GM23338 (cell line): ENCODE measurements around the gene TEX51. TPM values are rescaled to one million over a fixed set of nuclear protein-coding genes. Genes with fewer than 3 reads are reported as not detected.

Source experiments
- ATAC-seq: fragments of 200-7000 bp; cut with Tn5 transposase; 3 replicates; pipeline ENCODE4 v1.9.1; 2020
- DNase-seq: peaks from one replicate; pipeline ENCODE4 v3.0.0-alpha.2; 2015; ENCODE audit warnings: low spot score
- H2AFZ ChIP-seq: fragments of 200-600 bp; sonication (generic); 2 replicates; pipeline ENCODE4 v1.8.0; 2016; ENCODE audit warnings: antibody characterized with exemption, mild to moderate bottlenecking, moderate library complexity
- H3F3A ChIP-seq: fragments of 200-600 bp; sonication (generic); replicated peaks from 2 replicates; pipeline ENCODE4 v1.8.0; 2017; ENCODE audit warnings: antibody characterized with exemption, mixed run types, low read depth
- H3K27ac ChIP-seq: fragments of 200-600 bp; sonication (generic); 2 replicates; pipeline ENCODE4 v1.6.1; 2016; ENCODE audit warnings: low read depth
- H3K27me3 ChIP-seq: fragments of 200-600 bp; sonication (generic); 2 replicates; pipeline ENCODE4 v1.8.0; 2016; ENCODE audit warnings: mild to moderate bottlenecking, mixed run types, moderate library complexity; ENCODE audit not compliant: insufficient read depth
- H3K36me3 ChIP-seq: fragments of 200-600 bp; sonication (generic); 2 replicates; pipeline ENCODE4 v1.8.0; 2016; ENCODE audit warnings: mild to moderate bottlenecking; ENCODE audit not compliant: insufficient read depth
- H3K4me1 ChIP-seq: fragments of 200-600 bp; sonication (generic); 2 replicates; pipeline ENCODE4 v1.8.0; 2016; ENCODE audit warnings: mild to moderate bottlenecking, moderate library complexity; ENCODE audit not compliant: insufficient read depth
- H3K4me2 ChIP-seq: fragments of 200-600 bp; sonication (generic); 2 replicates; pipeline ENCODE4 v1.7.1; 2017; ENCODE audit warnings: mixed run types
- H3K4me3 ChIP-seq: fragments of 200-600 bp; sonication (generic); 2 replicates; pipeline ENCODE4 v1.6.1; 2016; ENCODE audit warnings: mixed run types
- H3K79me2 ChIP-seq: fragments of 200-600 bp; sonication (generic); replicated peaks from 2 replicates; pipeline ENCODE4 v1.8.0; 2017; ENCODE audit warnings: mild to moderate bottlenecking; ENCODE audit not compliant: insufficient read depth
- H3K9me2 ChIP-seq: fragments of 200-600 bp; sonication (generic); 2 replicates; pipeline ENCODE4 v1.8.0; 2017; ENCODE audit not compliant: insufficient read depth
- H4K20me1 ChIP-seq: fragments of 200-600 bp; sonication (generic); replicated peaks from 2 replicates; pipeline ENCODE4 v1.8.0; 2017; ENCODE audit warnings: mild to moderate bottlenecking; ENCODE audit not compliant: insufficient read depth
- H3K27ac Mint-ChIP-seq: 2 replicates; pipeline ENCODE4 v1.8.0; 2020; ENCODE audit warnings: inconsistent platforms, mild to moderate bottlenecking, moderate library complexity, mixed read lengths
- H3K27me3 Mint-ChIP-seq: 3 replicates; pipeline ENCODE4 v1.8.0; 2022; ENCODE audit warnings: low read depth, mild to moderate bottlenecking, moderate library complexity, mixed read lengths, inconsistent platforms; ENCODE audit not compliant: insufficient read depth, poor library complexity
- H3K36me3 Mint-ChIP-seq: 3 replicates; pipeline ENCODE4 v1.8.0; 2021; ENCODE audit warnings: low read depth, mild to moderate bottlenecking, inconsistent platforms, moderate library complexity, mixed read lengths
- H3K4me1 Mint-ChIP-seq: 3 replicates; pipeline ENCODE4 v1.8.0; 2020; ENCODE audit warnings: mild to moderate bottlenecking, inconsistent platforms, mixed read lengths
- H3K4me3 Mint-ChIP-seq: 3 replicates; pipeline ENCODE4 v1.8.0; 2021; ENCODE audit warnings: moderate library complexity, mild to moderate bottlenecking, inconsistent platforms, mixed read lengths
- H3K9me3 Mint-ChIP-seq: 3 replicates; pipeline ENCODE4 v1.8.0; 2020; ENCODE audit warnings: moderate library complexity, mild to moderate bottlenecking, inconsistent platforms, mixed read lengths
- CREB1 ChIP-seq: fragments of 250-450 bp; sonication (Bioruptor Pico); IDR thresholded peaks from 2 replicates; pipeline ENCODE4 v1.5.0; 2020; ENCODE audit warnings: low read depth, mild to moderate bottlenecking, moderate library complexity
- CTCF ChIP-seq, 2 experiments: fragments of 200-600 bp in 1 of 2; sonication (generic) in 1 of 2; conservative IDR thresholded peaks; 2 replicates each; pipeline versions ENCODE4 v1.5.1 to v1.6.1; 2016 to 2017; ENCODE audit warnings: antibody characterized with exemption in 2 of 2, low read depth in 2 of 2, mild to moderate bottlenecking in 2 of 2, moderate library complexity in 1 of 2
- EZH2 ChIP-seq: fragments of 200-600 bp; sonication (generic); IDR thresholded peaks from one replicate; pipeline ENCODE4 v1.8.0; 2017; ENCODE audit warnings: antibody characterized with exemption, mild to moderate bottlenecking, low read depth; ENCODE audit not compliant: unreplicated experiment
- EZH2phosphoT487 ChIP-seq: fragments of 200-600 bp; sonication (generic); IDR thresholded peaks from one replicate; pipeline ENCODE4 v1.8.1; 2018; ENCODE audit warnings: antibody characterized with exemption; ENCODE audit not compliant: unreplicated experiment
- JUNB ChIP-seq: IDR thresholded peaks from one replicate; pipeline ENCODE4 v1.6.1; 2016; ENCODE audit warnings: antibody characterized with exemption; ENCODE audit not compliant: unreplicated experiment
- NANOG ChIP-seq: IDR thresholded peaks from 2 replicates; pipeline ENCODE4 v1.6.1; 2016; ENCODE audit warnings: antibody characterized with exemption, borderline replicate concordance
- POLR2AphosphoS5 ChIP-seq: IDR thresholded peaks from 2 replicates; pipeline ENCODE4 v1.6.1; 2016; ENCODE audit warnings: antibody characterized with exemption, low read depth
- STAT1 ChIP-seq: IDR thresholded peaks from one replicate; pipeline ENCODE4 v1.6.1; 2016; ENCODE audit warnings: antibody characterized with exemption; ENCODE audit not compliant: unreplicated experiment
- ZNF114 ChIP-seq: fragments of 250-450 bp; sonication (Bioruptor Pico); IDR thresholded peaks from 2 replicates; pipeline ENCODE4 v1.5.0; 2020; ENCODE audit warnings: mild to moderate bottlenecking, moderate library complexity
- ZNF331 ChIP-seq: fragments of 250-450 bp; sonication (Bioruptor Pico); IDR thresholded peaks from 2 replicates; pipeline ENCODE4 v1.5.0; 2020; ENCODE audit warnings: low read depth, mild to moderate bottlenecking, moderate library complexity
- polyA plus RNA-seq: library from polyadenylated mRNA; unstranded; fragments of >200 nt; fragmentation: Nextera tagmentation; extraction: Ambion mirVana; gene quantifications from 2 replicates; pipeline ENCODE4 v1.2.1, GENCODE V29; 2016
- total RNA-seq: library from RNA; depleted of rRNA; stranded (reverse); fragments of >200 nt; shearing (Covaris generic); gene quantifications from 2 replicates; pipeline ENCODE4 v1.2.3, GENCODE V29; 2014
- TF ChIP-seq, protein P1 (sequence below): IDR thresholded peaks from one replicate; pipeline ENCODE4 v1.6.1; 2018; ENCODE audit warnings: antibody characterized with exemption; ENCODE audit not compliant: unreplicated experiment
- TF ChIP-seq, protein P2 (sequence below): IDR thresholded peaks from 2 replicates; pipeline ENCODE4 v1.6.1; 2016; ENCODE audit warnings: antibody characterized with exemption

The TEX51 gene
- total and polyA plus RNA-seq, 2 experiments from 2014 or later, result not detected

- TF ChIP-seq ZNF331 (CRISPR knock-in tag), result no peak
- no peak for TF ChIP-seq ZNF114 (CRISPR knock-in tag)
- TF ChIP-seq NANOG, result no peak
- TF ChIP-seq CREB1 (CRISPR knock-in tag), result no peak
- TF ChIP-seq EZH2phosphoT487, result no peak
- TF ChIP-seq STAT1, result no peak
- no peak for TF ChIP-seq EZH2
- TF ChIP-seq, protein P1, sequence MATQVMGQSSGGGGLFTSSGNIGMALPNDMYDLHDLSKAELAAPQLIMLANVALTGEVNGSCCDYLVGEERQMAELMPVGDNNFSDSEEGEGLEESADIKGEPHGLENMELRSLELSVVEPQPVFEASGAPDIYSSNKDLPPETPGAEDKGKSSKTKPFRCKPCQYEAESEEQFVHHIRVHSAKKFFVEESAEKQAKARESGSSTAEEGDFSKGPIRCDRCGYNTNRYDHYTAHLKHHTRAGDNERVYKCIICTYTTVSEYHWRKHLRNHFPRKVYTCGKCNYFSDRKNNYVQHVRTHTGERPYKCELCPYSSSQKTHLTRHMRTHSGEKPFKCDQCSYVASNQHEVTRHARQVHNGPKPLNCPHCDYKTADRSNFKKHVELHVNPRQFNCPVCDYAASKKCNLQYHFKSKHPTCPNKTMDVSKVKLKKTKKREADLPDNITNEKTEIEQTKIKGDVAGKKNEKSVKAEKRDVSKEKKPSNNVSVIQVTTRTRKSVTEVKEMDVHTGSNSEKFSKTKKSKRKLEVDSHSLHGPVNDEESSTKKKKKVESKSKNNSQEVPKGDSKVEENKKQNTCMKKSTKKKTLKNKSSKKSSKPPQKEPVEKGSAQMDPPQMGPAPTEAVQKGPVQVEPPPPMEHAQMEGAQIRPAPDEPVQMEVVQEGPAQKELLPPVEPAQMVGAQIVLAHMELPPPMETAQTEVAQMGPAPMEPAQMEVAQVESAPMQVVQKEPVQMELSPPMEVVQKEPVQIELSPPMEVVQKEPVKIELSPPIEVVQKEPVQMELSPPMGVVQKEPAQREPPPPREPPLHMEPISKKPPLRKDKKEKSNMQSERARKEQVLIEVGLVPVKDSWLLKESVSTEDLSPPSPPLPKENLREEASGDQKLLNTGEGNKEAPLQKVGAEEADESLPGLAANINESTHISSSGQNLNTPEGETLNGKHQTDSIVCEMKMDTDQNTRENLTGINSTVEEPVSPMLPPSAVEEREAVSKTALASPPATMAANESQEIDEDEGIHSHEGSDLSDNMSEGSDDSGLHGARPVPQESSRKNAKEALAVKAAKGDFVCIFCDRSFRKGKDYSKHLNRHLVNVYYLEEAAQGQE, result no peak
- TF ChIP-seq, protein P2, sequence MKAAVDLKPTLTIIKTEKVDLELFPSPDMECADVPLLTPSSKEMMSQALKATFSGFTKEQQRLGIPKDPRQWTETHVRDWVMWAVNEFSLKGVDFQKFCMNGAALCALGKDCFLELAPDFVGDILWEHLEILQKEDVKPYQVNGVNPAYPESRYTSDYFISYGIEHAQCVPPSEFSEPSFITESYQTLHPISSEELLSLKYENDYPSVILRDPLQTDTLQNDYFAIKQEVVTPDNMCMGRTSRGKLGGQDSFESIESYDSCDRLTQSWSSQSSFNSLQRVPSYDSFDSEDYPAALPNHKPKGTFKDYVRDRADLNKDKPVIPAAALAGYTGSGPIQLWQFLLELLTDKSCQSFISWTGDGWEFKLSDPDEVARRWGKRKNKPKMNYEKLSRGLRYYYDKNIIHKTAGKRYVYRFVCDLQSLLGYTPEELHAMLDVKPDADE, result no peak
Observed at GRCh38 chr2:126908721-126909177, 10.1 kb downstream of the TEX51 start (continued).

DNA sequence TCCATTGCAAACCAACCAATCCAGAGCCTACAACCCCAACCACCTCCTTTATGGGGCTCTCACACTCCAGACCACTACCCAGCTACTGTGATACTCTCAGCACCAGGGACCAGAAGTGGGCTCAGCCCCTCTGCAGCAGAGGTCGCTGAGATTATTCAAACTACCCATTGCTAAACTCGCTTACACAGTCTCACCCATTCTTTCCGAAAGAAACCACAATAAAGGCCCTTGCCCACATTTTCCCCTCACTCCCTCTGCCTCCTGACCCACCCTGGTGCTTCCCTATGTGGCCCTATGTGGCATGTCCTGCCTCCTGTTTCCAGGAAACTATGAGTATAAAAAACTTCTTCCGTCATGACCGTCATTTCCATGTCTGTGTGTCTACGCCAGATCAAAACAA is 10.7 kb downstream of the TEX51 start:
- Histone ChIP-seq H3K36me3 (no peaks in the 10 kb centered on the region), H3K27me3 (no peaks in the 10 kb centered on the region), H3K79me2 (no peaks in the 10 kb centered on the region), H3K4me2 (no peak overlapping the region), H4K20me1 (no peaks in the 10 kb centered on the region), H3K27ac (no peak overlapping the region), H3K4me1 (no peaks in the 10 kb centered on the region), H3K4me3 (no peak overlapping the region), H2AFZ (no peak overlapping the region), H3F3A (no peaks in the 10 kb centered on the region), H3K9me2 (peaks cover 3% of the 10 kb centered on the region; the same call in 1 of the 2 replicates)
- Mint-ChIP-seq H3K9me3 (peaks cover 16% of the 10 kb centered on the region), H3K4me3 (no peak overlapping the region), H3K27me3 (peaks cover 10% of the 10 kb centered on the region), H3K27ac (no peak overlapping the region), H3K36me3 (peaks cover 3% of the 10 kb centered on the region; the same call in 2 of the 3 replicates), H3K4me1 (0 out of 3 replicates have a peak, but pooled peaks cover 3% of the 10 kb centered on the region)
- ATAC-seq (no peak), DNase-seq (no peak)
- TF ChIP-seq CTCF (conservative IDR thresholded peaks at IDR 0.05; ENCODE audit: low read depth in 2 of 2) (no peak), EZH2phosphoT487 (no peak), EZH2 (no peak), JUNB (no peak), NANOG (no peak), ZNF331 (CRISPR knock-in tag) (no peak), CREB1 (CRISPR knock-in tag) (no peak), POLR2AphosphoS5 (no peak)
- TF ChIP-seq, protein P1, result no peak
